ENCODE results near the gene ASAP2.
"Not testable (repeated sequence)": the region's sequence is repeated elsewhere in the genome, so short reads cannot be mapped to it uniquely, and the experiment has no call there.

The ASAP2 gene

GRCh38 chr2:9388950-9389911, 182.6 kb downstream of the ASAP2 start:
- DNase-seq: no peak

GRCh38 chr2:9390151-9390850, 183.7 kb downstream of the ASAP2 start:
- no peak for DNase-seq

GRCh38 chr2:9390991-9391390, 184.4 kb downstream of the ASAP2 start:
- DNase-seq: no peak

- no peak for DNase-seq
Observed at GRCh38 chr2:9391961-9392720, 185.5 kb downstream of the ASAP2 start.

- DNase-seq: no peak
Observed at GRCh38 chr2:9392898-9393765, 186.5 kb downstream of the ASAP2 start.

GRCh38 chr2:9394816-9395215, 188.2 kb downstream of the ASAP2 start:
- DNase-seq: no peak

- no peak for DNase-seq
Observed at GRCh38 chr2:9397201-9397600, 190.6 kb downstream of the ASAP2 start.

- not testable (repeated sequence) for DNase-seq
Observed at GRCh38 chr2:9398251-9398650, 191.6 kb downstream of the ASAP2 start.

GRCh38 chr2:9398881-9399780, 192.5 kb downstream of the ASAP2 start:
- DNase-seq: no peak

GRCh38 chr2:9400268-9401058, 193.9 kb downstream of the ASAP2 start:
- DNase-seq: no peak

GRCh38 chr2:9401059-9401547, 194.5 kb downstream of the ASAP2 start:
- DNase-seq: no peak

GRCh38 chr2:9401646-9402371, 195.2 kb downstream of the ASAP2 start:
- DNase-seq: no peak

GRCh38 chr2:9403924-9404323, 197.3 kb downstream of the ASAP2 start:
- DNase-seq: no peak

- no peak for DNase-seq
Observed at GRCh38 chr2:9404451-9404850, 197.8 kb downstream of the ASAP2 start.

- no peak for DNase-seq
Observed at GRCh38 chr2:9405636-9406035, 199.0 kb downstream of the ASAP2 start.

GRCh38 chr2:9406529-9407362, 200.1 kb downstream of the ASAP2 start:
- DNase-seq: no peak

GRCh38 chr2:9407363-9407811, 200.8 kb downstream of the ASAP2 start:
- DNase-seq: no peak

GRCh38 chr2:9408641-9409151, 202.1 kb downstream of the ASAP2 start:
- no peak for DNase-seq
